ENCODE data around the gene BCAP29. TPM values are rescaled to one million over a fixed set of nuclear protein-coding genes. Genes with fewer than 3 reads are reported as not detected.

BCAP29 gene
- total RNA-seq, 1 donor from 2014 or later: 103 TPM

DNA sequence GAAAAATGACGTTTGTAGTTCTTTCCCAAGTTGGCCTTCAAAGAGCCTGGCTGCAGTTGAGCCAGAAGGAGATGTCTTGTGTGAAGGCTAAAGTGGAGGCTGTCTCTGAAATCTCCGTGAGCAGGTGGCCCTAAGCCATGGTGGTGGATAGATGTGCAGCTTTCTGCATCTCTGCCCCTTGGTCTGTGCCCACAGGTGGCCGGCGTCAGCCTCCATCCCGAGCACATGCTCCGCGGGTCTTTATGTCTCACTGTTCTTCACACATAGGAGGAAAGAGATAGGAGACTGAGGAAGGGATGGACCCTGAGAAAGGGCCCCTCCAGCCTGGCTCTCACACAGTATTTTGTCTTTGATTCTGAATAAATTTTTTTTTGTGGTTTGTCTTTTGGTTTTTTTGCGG, 50.3 kb downstream of the BCAP29 start:
- H3K27me3 ChIP-seq: no peaks in the 10 kb centered on the region
- no peak for DNase-seq (ENCODE audit: low spot score)
- H3K4me3 ChIP-seq: no peak overlapping the region
- no peaks in the 10 kb centered on the region for H3K79me2 ChIP-seq (ENCODE audit: low read depth)
- Mint-ChIP-seq H3K4me3 (no peak overlapping the region), H3K27me3 (ENCODE audit: insufficient read depth, low read depth) (no peaks in the 10 kb centered on the region), H3K4me1 (peaks cover 18% of the 10 kb centered on the region), H3K27ac (no peak overlapping the region), H3K9me3 (no peaks in the 10 kb centered on the region), H3K36me3 (no peaks in the 10 kb centered on the region)
- no peak overlapping the region for H3K9ac ChIP-seq
- H2AFZ ChIP-seq (replicated peaks): no peak overlapping the region
- TF ChIP-seq, protein P1, sequence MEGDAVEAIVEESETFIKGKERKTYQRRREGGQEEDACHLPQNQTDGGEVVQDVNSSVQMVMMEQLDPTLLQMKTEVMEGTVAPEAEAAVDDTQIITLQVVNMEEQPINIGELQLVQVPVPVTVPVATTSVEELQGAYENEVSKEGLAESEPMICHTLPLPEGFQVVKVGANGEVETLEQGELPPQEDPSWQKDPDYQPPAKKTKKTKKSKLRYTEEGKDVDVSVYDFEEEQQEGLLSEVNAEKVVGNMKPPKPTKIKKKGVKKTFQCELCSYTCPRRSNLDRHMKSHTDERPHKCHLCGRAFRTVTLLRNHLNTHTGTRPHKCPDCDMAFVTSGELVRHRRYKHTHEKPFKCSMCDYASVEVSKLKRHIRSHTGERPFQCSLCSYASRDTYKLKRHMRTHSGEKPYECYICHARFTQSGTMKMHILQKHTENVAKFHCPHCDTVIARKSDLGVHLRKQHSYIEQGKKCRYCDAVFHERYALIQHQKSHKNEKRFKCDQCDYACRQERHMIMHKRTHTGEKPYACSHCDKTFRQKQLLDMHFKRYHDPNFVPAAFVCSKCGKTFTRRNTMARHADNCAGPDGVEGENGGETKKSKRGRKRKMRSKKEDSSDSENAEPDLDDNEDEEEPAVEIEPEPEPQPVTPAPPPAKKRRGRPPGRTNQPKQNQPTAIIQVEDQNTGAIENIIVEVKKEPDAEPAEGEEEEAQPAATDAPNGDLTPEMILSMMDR (IDR thresholded peaks at IDR 0.05): no peak
- TF ChIP-seq EZH2 (IDR thresholded peaks at IDR 0.05): no peak
- TF ChIP-seq EZH2phosphoT487 (IDR thresholded peaks at IDR 0.05): no peak
- no peaks in the 10 kb centered on the region for H3F3A ChIP-seq (ENCODE audit: low read depth)
- no peak overlapping the region for H3K4me2 ChIP-seq
- no peaks in the 10 kb centered on the region for H3K36me3 ChIP-seq
- H3K4me1 ChIP-seq: peaks cover 11% of the 10 kb centered on the region
- no peaks in the 10 kb centered on the region for H4K20me1 ChIP-seq (ENCODE audit: low read depth)
- no peak overlapping the region for H3K27ac ChIP-seq
- H3K9me3 ChIP-seq (ENCODE audit: low read depth): no peaks in the 10 kb centered on the region

DNA sequence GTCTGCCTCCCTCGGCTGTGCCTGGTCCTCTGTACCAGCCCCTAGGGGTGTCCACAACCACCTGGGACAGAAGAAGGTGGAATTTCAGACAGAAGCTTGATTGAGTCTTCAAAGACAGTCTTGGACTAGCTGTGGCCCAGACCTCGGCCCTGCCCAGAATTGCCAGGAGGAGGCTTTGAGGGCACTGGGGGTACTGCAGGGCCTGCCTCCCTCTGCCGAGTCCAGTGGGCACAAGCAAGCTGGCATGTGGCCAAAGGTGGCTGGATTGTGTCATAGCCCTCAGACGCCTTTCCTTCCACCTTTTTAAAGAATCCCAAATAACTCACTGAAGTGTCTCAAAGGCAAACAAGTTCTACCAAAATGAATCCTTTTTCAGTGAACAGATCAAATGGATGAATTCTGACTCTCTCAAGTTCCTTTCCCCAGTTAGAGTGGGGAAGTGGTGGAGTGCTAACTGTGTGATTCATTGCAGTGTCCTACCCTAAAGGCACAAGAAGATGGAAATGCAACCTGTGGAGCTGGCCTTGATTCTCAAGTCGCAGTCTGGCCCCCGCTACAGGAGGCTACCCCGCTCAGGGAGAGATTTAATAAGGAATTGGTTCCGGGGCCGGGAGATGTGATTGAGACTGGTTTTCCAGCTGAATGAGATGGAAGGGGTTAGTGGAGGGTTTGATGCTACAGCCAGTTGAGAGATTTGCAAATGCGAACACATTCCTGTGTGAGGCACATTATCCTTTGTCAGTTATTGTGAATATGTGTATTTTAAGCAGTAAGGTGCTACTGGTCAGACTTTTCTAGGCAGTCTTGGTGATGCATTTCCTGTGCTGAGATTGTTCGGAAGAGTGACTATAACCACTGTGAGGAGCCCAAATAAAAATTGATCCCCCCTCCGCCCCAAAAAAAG, 51.8 kb downstream of the BCAP29 start:
- no peak overlapping the region for H3K4me2 ChIP-seq
- no peak overlapping the region for H3K4me3 Mint-ChIP-seq
- peaks cover 18% of the 10 kb centered on the region for H3K4me1 Mint-ChIP-seq

DNA sequence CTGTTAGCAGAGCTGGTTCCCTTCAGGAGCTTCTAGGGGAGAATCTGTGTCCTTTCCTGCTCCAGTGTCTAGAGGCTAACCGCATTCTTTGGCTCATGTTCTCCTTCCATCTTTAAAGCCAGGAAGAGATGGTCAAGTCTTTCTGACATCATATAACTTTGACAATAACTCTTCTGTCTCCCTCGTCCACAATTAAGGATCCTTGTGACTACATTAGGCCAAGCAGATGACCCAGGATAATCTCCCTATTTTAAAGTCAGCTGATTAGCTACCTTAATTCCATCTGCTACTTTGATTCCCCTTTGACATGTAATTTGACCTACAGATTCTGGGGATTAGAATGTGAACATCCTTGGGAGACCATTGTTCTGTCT, 52.4 kb downstream of the BCAP29 start:
- H3K4me3 Mint-ChIP-seq: no peak overlapping the region

More for the DNA sequence above, 51.8 kb downstream of the BCAP29 start:
- TF ChIP-seq EZH2 (IDR thresholded peaks at IDR 0.05): no peak
- TF ChIP-seq EZH2phosphoT487 (IDR thresholded peaks at IDR 0.05): no peak
- TF ChIP-seq, protein P1 (IDR thresholded peaks at IDR 0.05): no peak
- Histone ChIP-seq H3K27me3 (no peaks in the 10 kb centered on the region), H3F3A (ENCODE audit: low read depth) (no peaks in the 10 kb centered on the region), H3K4me3 (no peak overlapping the region), H3K9me3 (ENCODE audit: low read depth) (no peaks in the 10 kb centered on the region), H3K79me2 (ENCODE audit: low read depth) (no peaks in the 10 kb centered on the region), H2AFZ (replicated peaks) (no peak overlapping the region), H3K27ac (no peak overlapping the region), H3K9ac (no peak overlapping the region), H4K20me1 (ENCODE audit: low read depth) (no peaks in the 10 kb centered on the region), H3K4me1 (peaks cover 11% of the 10 kb centered on the region), H3K36me3 (no peaks in the 10 kb centered on the region)
- no peaks in the 10 kb centered on the region for H3K27me3 Mint-ChIP-seq (ENCODE audit: insufficient read depth, low read depth)
- no peaks in the 10 kb centered on the region for H3K9me3 Mint-ChIP-seq
- DNase-seq (ENCODE audit: low spot score): no peak
- no peak overlapping the region for H3K27ac Mint-ChIP-seq
- no peaks in the 10 kb centered on the region for H3K36me3 Mint-ChIP-seq

More for the DNA sequence above, 52.4 kb downstream of the BCAP29 start:
- Histone ChIP-seq H3K4me3 (no peak overlapping the region), H4K20me1 (ENCODE audit: low read depth) (no peaks in the 10 kb centered on the region), H3K27me3 (no peaks in the 10 kb centered on the region), H3K4me1 (peaks cover 11% of the 10 kb centered on the region), H3K79me2 (ENCODE audit: low read depth) (no peaks in the 10 kb centered on the region), H3K27ac (no peak overlapping the region), H3K4me2 (no peak overlapping the region), H3K9me3 (ENCODE audit: low read depth) (no peaks in the 10 kb centered on the region), H3K9ac (no peak overlapping the region), H2AFZ (replicated peaks) (no peak overlapping the region), H3F3A (ENCODE audit: low read depth) (no peaks in the 10 kb centered on the region), H3K36me3 (no peaks in the 10 kb centered on the region)
- Mint-ChIP-seq H3K27me3 (ENCODE audit: insufficient read depth, low read depth) (no peaks in the 10 kb centered on the region), H3K27ac (no peak overlapping the region), H3K4me1 (peaks cover 18% of the 10 kb centered on the region), H3K36me3 (no peaks in the 10 kb centered on the region), H3K9me3 (no peaks in the 10 kb centered on the region)
- no peak for TF ChIP-seq EZH2phosphoT487 (IDR thresholded peaks at IDR 0.05)
- TF ChIP-seq, protein P1 (IDR thresholded peaks at IDR 0.05): no peak
- no peak for TF ChIP-seq EZH2 (IDR thresholded peaks at IDR 0.05)
- peak; percentile 16 for DNase-seq (ENCODE audit: low spot score)
